Measurements from ENCODE around the gene ZNF205. TPM values are rescaled to one million over a fixed set of nuclear protein-coding genes. Genes with fewer than 3 reads are reported as not detected.
A peak's percentile ranks its signal among the peaks of the same experiment; 100 is the strongest.

ZNF205 gene
- total RNA-seq, 1 donor: 4.8 TPM

DNA sequence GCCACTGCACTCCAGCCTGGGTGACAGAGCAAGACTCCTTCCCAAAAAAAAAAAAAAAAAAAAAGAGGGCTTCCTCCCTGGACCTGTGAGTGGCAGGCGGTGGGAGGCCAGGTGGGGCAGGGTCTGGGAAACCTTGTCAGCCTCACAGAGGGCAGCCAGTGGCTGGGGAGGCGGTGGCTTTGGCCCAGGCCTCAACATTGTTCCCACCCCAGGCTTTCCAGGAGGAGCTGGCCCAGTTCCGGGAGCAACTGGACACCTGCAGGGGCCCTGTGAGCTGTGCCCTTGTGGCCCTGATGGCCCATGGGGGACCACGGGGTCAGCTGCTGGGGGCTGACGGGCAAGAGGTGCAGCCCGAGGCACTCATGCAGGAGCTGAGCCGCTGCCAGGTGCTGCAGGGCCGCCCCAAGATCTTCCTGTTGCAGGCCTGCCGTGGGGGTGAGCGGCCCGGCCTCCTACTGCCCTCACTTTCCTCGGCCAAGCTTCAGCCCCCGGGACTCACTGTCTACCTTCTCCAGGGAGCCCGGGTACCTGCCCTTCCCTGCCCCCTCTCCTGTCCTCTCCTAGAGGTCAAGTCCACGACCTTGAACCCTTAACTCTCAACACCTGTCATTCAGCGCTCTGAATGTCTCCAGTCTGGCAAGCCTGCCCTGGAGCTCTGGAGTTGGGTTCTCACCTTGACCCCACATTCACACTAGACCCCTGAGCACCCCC lies 34.8 kb downstream of the ZNF205 start:
- no peak for DNase-seq (ENCODE audit: low read depth in 2 of 3, low spot score in 2 of 3)

DNA sequence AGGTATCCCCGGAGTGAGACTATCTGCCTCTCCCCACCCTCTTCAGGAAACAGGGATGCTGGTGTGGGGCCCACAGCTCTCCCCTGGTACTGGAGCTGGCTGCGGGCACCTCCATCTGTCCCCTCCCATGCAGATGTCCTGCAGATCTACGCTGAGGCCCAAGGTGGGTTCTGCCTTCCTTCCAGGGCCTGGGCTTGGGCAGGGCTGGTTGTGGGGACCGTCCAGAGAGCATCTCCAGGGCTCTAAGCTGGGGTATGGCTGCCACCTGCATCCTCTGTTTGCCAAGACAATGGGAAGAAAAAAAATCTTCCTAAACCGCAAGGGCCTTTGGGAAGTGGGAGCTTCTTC lies 35.3 kb downstream of the ZNF205 start:
- DNase-seq (ENCODE audit: low read depth in 2 of 3, low spot score in 2 of 3): no peak

DNA sequence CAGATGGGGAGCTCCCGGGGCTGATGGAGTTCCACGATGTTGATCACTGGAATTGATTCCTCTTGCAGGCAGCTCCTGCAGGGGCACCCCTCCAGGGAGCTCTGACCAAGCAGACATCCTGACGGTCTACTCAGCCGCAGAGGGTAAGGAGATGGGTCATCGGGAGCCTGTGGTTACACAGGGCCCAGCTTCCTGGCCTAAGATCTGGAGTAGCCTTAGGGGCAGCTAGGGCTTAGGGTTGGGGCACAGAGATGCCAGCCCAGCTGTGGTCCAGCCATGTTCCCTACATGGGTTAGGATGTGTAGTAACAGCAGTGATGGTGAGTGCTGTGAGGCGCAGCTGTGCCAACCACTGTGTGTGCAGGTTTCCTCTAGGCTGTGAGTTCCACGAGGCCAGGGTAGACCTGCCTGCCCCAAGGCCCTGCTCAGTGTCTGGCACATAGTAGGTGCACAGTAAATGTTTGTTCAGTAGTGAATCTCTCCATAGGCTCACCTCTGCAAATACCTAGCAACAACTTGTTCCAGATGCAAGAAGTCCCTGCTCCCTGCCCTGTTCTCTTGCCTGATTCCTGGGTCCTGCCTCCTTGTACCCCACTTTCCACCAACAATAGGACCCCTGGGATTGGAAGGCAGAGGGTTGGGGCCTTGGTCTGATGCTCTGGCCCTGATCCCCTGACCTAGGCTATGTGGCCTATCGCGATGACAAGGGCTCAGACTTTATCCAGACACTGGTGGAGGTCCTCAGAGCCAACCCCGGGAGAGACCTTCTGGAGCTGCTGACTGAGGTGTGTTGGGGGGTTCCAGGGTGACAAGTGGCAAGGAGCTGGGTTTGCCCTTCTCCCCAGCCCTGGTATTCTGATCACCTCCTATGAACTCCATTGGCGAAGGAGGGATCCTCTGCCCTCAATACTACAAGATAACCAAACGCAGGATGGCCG lies 36.1 kb downstream of the ZNF205 start:
- DNase-seq (ENCODE audit: low read depth in 2 of 3, low spot score in 2 of 3): no peak

DNA sequence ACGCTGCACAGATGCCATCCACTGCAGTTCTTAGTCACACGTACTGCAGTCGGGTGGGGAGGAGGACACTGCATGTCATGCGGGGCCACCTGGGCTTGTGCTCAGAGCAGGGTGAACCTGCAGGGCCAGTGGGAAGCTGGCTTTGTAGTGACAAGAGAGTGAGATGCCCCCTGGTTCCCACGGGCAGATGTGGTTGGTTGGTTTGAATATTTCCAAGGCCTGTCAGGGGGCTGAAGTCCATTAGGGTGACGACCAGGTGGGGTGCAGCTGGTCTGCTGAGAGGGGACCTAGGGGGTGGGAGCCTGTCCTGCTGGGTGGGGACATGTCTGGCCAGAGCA lies 36.8 kb downstream of the ZNF205 start:
- no peak for DNase-seq (ENCODE audit: low read depth in 2 of 3, low spot score in 2 of 3)

DNA sequence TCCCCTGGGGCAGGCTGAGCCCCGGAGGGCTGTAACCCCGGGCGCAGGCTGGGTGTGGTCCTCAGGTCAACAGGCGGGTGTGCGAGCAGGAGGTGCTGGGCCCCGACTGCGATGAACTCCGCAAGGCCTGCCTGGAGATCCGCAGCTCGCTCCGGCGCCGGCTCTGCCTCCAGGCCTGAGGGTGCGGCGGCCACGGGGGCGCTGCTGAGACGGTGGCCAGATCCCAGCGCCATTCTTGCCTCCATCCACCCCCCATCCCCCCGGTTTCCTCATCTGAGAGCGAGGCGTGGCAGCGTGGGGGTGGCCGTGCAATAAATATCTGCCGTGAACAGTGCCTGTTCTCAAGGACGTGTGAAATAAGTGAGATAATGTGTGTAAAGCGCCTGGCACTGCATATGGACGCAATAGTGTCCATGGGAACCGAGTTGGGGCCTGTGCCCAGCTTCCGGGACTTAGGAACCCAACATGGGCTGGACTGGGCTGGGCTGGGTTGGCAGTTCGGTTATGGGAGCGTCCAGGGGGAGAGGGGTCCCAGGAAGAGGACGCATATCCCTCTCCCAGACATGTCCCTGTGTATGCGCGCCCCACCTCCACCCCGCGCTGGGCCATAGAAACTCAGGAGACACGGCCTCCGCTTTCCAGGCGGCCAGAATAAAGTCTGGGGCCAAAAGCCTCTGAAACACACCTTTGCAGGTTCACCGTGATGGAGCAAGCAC lies 37.4 kb downstream of the ZNF205 start:
- DNase-seq (ENCODE audit: low read depth in 2 of 3, low spot score in 2 of 3): peak in 2 of 3 donors; percentile 78 to 81

DNA sequence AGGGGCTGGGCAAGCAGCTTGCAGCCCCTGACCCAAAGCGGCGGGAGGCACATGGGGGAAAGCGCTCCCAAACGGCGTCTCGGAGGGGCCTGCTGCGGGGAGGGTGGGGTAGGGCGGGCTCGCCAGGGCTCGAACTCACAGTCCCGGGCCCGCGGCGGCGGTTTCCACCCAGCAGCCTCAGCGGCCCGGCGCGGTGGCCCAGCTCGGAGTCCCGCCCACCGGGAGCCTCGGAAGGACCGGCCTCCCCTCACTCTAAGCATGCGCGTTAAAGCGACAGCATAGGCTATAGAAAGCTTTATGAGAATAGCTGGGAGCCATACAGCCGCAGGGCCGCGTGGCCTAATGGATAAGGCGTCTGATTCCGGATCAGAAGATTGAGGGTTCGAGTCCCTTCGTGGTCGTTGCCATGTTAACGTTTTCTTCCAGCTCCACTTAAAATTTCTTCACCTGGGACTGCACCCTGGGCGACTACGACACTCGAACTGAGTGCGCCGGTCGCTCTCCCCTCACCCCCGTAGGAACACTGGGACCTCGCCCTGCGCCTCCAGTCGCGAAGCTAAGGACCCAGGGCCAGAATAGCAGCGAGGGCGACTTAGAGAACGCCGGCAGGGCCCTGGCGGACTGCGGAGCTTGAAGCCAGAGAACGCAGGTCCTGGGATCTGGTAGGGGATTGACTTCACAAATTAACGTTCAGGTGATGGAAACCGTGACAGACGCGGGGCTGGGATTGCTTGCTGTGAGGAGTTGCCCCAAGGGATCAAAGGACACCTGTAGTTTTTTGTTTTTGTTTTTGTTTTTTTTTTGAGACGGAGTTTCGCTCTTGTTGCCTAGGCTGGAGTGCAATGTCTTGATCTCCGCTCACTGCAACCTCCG lies 38.2 kb downstream of the ZNF205 start:
- DNase-seq (ENCODE audit: low read depth in 2 of 3, low spot score in 2 of 3): peak; percentile 95 to 99 (median 96)

DNA sequence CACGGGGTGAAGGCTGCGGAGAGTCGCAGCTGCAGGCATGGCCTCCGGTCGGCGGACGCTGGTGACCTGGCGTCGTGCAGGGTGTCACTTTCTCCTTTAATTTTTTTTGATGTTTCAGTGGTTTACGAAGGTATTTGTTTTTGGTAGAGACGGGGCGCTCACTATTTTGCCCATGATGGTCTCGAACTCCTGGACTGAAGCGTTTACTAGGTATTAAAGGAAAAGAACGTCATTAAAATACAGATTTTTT lies 39.6 kb downstream of the ZNF205 start:
- DNase-seq (ENCODE audit: low read depth in 2 of 3, low spot score in 2 of 3): peak in 1 of 3 donors; percentile 72

DNA sequence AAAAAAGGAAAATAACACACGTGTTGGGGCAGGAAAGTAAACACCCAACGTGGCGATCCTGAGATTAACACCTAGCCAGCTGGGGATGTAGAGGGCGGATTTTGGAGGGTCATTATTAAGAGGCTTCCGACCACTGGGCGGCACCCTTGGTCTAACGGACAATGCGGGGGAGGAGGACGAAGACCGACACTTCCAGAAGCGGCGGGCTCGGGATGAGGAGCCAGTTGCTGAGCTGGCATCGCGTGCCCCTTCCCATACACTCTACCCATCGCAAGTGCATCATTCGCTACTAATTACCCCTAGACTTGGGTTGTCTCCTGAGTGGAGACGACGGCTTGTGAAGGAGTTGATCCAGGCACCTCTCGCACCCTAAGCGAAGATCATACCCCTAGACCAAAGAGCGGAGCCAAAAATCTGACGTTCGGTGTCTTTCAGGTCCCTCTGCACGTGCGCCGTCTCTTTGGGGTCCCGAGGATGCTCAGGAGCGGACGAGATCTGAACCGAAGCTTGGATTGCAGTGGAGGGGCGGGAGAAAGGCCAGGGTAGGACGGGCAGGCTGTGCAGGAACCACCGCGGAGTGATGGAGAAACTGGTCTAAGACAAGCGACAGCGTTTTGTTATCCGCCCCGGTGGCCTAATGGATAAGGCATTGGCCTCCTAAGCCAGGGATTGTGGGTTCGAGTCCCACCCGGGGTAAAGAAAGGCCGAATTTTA lies 40.0 kb downstream of the ZNF205 start:
- DNase-seq (ENCODE audit: low read depth in 2 of 3, low spot score in 2 of 3): peak; percentile 53 to 93 (median 79)

DNA sequence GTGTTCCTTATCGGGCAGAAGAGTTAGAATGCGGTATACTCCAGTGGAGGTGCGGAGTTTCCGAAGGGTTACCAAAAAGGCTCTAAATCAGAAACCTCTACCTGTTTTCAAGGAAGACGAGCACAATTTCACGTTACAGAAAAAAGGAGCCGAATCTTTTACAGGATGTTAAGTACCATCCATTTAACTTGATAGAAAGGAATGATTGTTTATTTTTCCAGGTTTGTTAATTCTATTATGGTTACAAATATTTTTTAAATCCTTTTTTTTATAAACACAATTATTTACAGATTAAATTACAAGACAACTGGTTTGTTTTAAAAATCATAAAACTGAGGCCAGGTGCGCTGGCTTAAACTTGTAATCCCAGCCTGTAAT lies 40.6 kb downstream of the ZNF205 start:
- no peak for DNase-seq (ENCODE audit: low read depth in 2 of 3, low spot score in 2 of 3)

DNA sequence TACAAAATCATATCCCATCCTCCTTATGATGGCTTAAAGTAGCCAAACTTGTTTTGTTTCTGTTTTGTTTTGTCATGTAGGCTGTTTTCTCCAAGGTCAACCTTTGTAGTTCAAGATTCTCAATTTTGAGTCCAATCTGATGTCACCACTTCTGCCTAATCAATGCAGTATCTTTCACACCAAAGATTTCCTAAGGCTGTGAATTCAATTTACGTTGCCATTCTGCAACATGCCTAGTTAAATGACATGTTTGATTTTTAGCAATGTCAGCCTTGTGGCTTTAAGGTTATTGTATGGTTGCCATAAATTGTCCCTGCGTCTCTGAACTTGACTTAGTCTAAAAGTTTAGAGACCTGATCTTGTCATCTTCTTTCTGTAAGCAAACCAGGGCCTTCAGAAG lies 42.8 kb downstream of the ZNF205 start:
- no peak for DNase-seq (ENCODE audit: low read depth in 2 of 3, low spot score in 2 of 3)

DNA sequence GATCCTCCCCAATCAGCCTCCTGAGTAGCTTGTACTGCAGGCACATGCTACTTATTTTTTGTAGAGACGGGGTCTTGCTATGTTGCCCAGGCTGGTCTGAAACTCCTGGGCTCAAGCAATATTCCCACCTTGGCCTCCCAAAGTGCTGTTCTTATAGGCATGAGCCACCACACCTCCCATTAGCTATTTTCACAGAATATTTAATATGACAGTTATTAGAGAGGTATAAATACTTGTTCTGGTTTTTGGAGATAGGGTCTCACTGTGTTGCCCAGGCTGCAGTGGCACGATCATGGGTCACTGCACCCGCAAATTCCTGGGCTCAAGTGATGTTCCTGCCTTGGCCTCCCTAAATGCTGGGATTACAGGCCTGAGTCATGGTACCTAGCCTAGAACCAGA lies 43.6 kb downstream of the ZNF205 start:
- no peak for DNase-seq (ENCODE audit: low read depth in 2 of 3, low spot score in 2 of 3)

DNA sequence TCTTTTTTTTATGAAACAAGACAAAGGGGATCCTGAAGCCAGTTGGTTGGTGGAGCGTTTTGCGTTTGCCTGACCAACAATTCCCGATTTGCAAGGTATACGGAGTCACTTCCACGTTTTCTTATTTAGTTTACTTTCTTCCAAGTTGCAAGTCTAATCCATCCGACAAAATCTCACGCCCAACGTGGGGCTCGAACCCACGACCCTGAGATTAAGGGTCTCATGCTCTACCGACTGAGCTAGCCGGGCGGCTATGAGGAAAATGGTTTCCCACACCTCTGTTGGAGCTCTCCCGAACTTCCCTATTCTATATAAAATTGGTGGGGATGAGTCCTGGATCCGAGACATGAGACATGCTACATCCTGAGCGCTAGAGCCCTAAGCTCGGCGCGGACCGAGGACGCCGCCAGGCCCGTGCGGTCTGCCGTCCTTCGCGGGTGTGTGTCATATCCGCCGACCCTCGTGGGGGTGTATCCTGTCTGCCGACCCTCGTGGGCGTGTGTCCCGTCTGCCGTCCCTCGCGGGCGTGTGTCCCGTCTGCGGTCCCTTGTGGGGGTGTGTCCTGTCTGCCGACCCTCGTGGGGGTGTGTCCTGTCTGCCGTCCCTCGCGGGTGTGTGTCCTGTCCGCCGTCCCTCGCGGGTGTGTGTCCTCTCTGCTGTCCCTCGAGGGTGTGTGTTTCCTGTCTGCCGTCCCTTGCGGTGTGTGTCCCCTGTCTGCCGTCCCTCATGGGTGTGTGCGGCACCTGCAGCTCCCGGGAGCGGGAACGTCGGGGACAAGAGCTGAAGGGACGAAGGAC lies 45.0 kb downstream of the ZNF205 start:
- DNase-seq (ENCODE audit: low read depth in 2 of 3, low spot score in 2 of 3): peak in 2 of 3 donors; percentile 77 to 86

DNA sequence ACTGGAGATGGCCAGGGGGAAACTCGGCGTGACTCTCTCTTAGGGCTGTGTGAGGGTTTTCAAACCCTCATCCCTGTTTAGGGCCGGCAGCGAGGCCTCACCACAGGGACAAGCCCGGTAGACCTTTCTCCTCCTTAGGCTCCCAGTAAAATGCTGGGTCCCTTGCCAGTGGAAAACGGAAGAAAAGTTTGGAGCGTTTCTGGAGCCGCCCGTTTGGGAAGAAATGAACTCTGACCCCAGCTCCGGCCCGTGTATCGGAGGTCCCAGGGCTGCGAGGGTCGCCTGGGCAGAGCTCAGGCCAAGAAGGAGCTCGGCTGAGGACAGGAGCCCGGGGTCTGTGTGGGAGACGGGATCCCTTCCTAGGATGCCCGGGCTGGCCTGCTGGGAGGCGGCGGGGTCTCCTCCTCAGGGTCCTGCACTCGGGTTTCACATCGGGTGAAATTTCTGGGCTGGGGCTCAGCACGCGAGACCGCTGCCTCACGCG lies 45.7 kb downstream of the ZNF205 start:
- no peak for DNase-seq (ENCODE audit: low read depth in 2 of 3, low spot score in 2 of 3)

DNA sequence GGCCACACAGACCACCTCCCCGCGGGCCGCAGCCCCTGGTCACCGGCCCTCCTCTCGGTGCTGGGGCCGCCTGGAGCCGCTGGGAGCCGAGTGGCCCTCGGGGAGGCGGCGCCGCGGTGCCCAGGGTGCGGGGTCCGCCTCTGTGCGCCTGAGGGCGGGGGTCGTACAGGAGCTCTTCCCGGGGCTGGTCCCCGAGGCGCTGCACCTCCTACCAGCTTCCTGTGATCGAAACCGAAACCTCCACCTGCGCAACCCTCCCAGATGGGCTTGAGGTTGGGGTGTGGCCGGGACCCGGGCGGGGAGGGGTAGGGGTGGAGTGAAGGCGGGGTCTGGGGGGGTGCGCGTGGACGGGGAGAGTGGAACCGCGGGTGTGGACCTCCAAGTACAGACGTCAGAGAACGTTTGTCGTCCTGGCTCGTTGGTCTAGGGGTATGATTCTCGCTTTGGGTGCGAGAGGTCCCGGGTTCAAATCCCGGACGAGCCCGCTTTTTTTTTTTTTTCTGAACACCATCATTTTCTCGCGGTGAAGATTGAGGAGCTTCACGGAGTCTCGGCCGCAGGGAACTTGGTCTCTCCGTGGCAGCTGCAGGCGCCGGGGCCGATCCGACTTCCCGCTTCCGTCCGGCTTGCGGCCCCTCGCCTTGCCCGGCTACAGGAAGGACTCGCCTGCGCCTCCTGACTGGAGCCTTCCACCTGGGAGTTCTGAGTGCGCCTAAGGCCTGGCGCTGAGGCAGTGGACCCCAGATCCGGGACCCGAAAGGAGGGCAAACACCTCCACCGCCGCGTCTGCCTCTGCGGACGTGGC lies 46.3 kb downstream of the ZNF205 start:
- peak; percentile 88 to 94 (median 93) for DNase-seq (ENCODE audit: low read depth in 2 of 3, low spot score in 2 of 3)

DNA sequence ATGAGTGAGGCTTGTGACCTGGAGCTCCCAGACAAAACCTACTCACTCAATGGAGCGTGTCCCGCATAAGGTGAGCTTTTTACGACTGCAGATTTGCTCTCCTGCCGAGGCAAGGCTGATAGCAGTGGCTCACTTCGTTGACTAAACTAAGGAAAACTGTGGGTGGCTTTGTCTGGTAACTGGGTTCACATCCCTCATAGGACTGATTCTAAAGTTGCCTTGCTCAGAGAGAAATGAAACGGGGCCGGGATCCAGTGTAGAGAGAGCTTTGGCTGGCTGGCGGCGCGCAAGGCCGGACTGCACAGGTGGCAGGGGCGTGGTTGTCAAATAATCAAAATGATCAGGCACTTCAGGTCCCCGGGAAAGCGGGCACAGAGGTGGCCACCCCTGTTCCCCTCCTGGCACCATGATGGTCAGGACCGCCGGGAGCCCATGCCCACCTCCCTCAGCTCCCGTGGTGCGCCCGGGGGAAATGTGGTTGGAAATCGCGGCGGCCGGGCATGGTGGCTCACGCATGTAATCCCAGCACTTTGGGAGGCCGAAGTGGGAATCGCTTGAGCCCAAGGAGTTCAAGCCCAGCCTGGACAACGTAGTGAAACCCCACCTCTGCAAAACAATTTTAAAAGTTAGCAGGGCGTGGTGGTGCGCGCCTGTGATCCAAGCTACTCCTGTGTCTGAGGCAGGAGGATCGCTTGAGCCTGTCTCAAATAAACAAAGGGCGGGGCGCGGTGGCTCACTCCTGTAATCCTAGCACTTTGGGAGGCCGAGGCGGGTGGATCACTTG lies 49.0 kb downstream of the ZNF205 start:
- no peak for DNase-seq (ENCODE audit: low read depth in 2 of 3, low spot score in 2 of 3)

DNA sequence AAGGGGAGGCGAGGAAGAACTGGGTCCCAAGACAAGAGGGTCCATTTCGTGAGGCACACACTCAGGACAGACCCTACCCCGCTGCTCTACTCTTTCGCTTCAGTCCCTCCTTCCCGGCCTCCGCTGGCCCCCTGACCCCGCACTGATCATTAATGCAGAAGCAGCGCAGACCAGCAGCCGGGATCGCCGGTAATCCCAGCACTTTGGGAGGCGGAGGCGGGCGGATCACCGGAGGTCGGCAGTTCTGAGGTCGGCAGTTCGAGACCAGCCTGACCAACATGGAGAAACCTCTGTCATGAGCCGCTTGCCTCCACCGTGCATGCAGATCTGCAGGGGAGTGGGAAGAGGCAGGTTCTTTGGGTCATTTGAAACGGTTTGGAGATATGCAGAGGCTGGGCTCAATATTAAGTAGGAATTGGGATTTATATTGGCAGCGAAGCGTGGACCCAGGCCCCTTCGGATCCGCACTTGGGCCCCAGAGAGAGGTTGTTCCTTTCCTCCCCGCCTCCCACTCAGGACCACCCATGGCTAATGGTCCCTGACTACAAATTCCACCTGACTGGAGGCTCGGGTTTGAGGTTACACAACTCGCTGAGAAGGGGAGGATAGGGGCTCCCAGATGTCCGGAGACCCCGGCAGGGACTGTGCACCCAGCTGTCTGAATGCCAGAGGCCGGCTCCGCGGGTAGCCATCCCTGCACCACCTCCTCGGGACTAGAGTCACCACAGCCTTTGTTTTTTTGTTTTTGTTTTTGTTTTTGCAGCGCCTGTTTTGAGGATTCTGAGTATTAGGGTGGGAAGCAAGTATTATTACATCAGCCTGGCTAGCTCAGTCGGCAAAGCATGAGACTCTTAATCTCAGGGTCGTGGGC lies 52.0 kb downstream of the ZNF205 start:
- DNase-seq (ENCODE audit: low read depth in 2 of 3, low spot score in 2 of 3): no peak

Measured in hematopoietic multipotent progenitor cell (in vitro differentiated cells).